Urinary bladder (tissue), 4 donors: Measurements from ENCODE around the gene FAM161B. TPM values are rescaled to one million over a fixed set of nuclear protein-coding genes. Genes with fewer than 3 reads are reported as not detected.
"Not testable (repeated sequence)": the region's sequence is repeated elsewhere in the genome, so short reads cannot be mapped to it uniquely, and the experiment has no call there.

ENCODE experiments used
- DNase-seq: peaks from one replicate; pipeline ENCODE4 v3.0.0-alpha.2; 2015; ENCODE audit errors: extremely low spot score
- H3K27ac ChIP-seq: one replicate; pipeline ENCODE4 v1.5.1; 2013; ENCODE audit warnings: low read depth, mild to moderate bottlenecking, moderate library complexity
- H3K36me3 ChIP-seq: one replicate; pipeline ENCODE4 v1.6.1; 2013; ENCODE audit warnings: mild to moderate bottlenecking, moderate library complexity; ENCODE audit not compliant: insufficient read depth
- H3K4me1 ChIP-seq: one replicate; pipeline ENCODE4 v1.6.1; 2013; ENCODE audit warnings: mild to moderate bottlenecking, moderate library complexity; ENCODE audit not compliant: insufficient read depth
- H3K4me3 ChIP-seq: one replicate; pipeline ENCODE4 v1.5.1; 2013; ENCODE audit warnings: low read depth, low read length
- WGBS: extraction: QIAGEN DNeasy Blood & Tissue Kit; methylation state at CpG from one replicate; pipeline ENCODE4 v1.1.7; 2013; 5-methylcytosine and 5-hydroxymethylcytosine counted together
- polyA plus RNA-seq: library from polyadenylated mRNA; stranded (reverse); fragments of 200-250 nt; gene quantifications from one replicate; pipeline ENCODE4 v1.2.3, GENCODE V29; 2013
- total RNA-seq: library from RNA; depleted of rRNA; stranded (reverse); fragments of >200 nt; gene quantifications from one replicate; pipeline ENCODE4 v1.2.3, GENCODE V29; 2014
- donor health status: healthy with polysubstance abuse.
- donor health status: healthy.

Gene FAM161B
- total and polyA plus RNA-seq, 2 donors, result 7.4 to 7.9 TPM

DNA sequence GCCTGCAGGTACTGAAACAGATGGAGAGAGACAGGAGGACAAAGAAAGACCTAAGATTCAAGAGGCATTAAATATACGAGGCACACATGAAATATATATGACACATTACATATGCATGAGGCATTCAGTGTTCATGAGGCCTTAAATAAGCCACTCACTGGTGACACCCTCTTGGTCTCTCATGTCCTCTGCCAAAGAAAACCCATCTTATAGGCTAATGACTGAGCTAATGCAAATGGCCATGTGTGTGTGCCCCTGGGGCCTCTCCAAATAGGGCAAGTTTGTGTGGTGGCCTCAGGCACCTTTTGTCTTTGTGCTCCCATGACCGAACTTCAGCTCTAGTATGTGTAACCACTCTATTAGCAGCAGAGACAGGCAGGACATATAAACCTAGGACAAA, 19.0 kb upstream of the FAM161B start:
- Histone ChIP-seq H3K36me3 (no peaks in the 10 kb centered on the region), H3K27ac (no peak overlapping the region), H3K4me3 (no peak overlapping the region), H3K4me1 (no peaks in the 10 kb centered on the region)
- no peak for DNase-seq
- 65% methylated on average over 2 of the region's 2 CpGs for WGBS

DNA sequence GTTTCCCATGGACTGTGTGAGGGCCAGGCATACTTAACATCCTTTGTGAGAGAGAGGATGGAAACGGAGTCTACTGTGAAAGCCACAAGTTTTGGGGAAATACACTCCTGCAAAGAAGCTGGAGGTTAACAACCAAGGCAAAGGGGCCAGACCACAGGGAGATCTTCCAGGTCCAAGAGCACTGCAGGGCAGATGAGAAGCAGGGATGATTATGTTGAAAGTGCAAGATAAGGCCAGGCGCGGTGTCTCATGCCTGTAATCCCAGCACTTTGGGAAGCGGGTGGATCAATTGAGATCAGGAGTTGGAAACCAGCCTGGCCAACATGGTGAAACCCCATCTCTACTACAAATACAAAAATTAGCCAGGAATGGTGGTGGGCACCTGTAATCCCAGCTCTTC, 15.3 kb upstream of the FAM161B start:
- Histone ChIP-seq H3K4me3 (no peak overlapping the region), H3K4me1 (no peaks in the 10 kb centered on the region), H3K27ac (no peak overlapping the region), H3K36me3 (no peaks in the 10 kb centered on the region)
- no peak for DNase-seq
- 92% methylated on average over 4 of the region's 4 CpGs for WGBS

DNA sequence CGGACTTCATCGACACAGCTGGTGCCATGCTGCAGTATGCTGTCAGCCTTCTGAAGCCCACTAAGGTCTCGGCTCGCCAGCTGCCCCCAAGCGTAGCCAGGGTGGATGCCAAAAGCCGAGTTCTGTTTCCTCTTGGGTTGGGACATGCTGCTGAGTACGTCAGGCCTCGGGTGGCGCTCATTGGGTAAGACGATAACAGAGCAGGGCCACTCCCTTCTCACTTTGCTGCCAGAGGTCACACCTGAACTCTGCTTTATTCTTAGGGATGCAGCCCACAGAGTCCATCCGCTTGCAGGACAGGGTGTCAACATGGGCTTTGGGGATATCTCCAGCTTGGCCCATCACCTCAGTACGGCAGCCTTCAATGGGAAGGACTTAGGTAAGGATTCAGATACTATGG, 11.3 kb upstream of the FAM161B start:
- Histone ChIP-seq H3K27ac (no peak overlapping the region), H3K36me3 (peaks cover 8% of the 10 kb centered on the region), H3K4me3 (no peak overlapping the region), H3K4me1 (no peaks in the 10 kb centered on the region)
- DNase-seq, result no peak
- WGBS, result 93% methylated on average over 12 of the region's 12 CpGs

DNA sequence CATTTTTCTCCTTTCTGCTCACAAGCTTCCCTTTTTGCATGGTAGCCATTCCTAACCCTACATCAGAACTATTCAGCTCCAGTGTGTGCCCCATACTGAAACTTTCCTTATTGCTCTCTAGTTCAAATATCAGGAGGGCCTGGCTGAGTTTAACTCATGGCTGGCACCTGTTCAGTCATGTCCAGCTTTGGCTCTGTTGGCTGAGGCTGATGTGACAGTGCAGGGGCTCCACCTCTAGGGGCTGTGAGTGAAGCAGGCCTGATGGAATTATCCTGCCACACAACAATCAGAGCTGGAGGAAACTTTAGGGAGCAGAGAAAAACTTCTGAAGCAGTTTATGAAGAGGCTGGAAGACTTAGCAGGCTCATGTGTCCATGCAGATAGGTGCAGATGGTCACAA, 8.7 kb upstream of the FAM161B start:
- Histone ChIP-seq H3K4me3 (no peak overlapping the region), H3K4me1 (no peaks in the 10 kb centered on the region), H3K27ac (no peak overlapping the region), H3K36me3 (peaks cover 12% of the 10 kb centered on the region)
- no peak for DNase-seq

DNA sequence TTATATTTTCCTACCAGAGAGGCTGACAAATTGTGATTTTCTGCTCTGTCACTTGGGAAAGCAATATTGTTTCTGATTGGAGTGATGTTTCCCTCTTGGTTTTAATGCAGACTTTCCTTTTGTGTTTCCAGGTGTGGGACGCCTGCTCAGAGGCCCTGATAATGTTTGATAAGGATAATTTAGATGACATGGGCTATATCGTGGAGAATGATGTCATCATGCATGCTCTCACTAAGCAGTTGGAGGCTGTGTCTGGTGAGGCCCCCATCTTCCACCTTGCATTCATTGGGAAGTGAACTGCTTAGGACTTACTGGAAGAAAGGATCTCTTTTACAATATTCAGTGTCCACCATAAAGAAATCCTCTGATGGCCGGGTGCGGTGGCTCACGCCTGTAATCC, 5.8 kb upstream of the FAM161B start:
- Histone ChIP-seq H3K36me3 (peaks cover 12% of the 10 kb centered on the region), H3K27ac (no peak overlapping the region), H3K4me3 (no peak overlapping the region), H3K4me1 (no peaks in the 10 kb centered on the region)
- WGBS, result 87% methylated on average over 5 of the region's 5 CpGs
- no peak for DNase-seq

DNA sequence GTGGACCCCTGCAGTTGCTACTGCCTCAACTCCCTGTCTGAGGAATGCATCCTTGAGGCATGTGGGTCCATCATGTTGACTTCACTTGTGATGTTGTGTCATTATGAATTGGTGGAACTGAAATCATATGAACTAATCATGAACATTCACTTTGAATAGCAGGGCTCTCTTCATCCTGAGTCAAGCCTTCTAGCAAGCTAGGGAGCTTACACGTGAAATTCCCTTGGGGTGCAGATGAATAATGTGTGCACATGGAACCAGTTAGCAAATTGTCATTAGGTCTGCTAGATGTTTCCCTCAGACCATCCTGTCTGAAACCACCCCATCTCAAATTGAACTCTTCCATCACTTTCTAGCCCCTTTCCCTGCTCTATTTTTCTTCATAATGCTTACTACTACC, 3.8 kb upstream of the FAM161B start:
- Histone ChIP-seq H3K36me3 (peaks cover 10% of the 10 kb centered on the region), H3K4me1 (no peaks in the 10 kb centered on the region), H3K27ac (no peak overlapping the region), H3K4me3 (no peak overlapping the region)
- 80% methylated on average over 1 of the region's 1 CpG for WGBS
- no peak for DNase-seq

DNA sequence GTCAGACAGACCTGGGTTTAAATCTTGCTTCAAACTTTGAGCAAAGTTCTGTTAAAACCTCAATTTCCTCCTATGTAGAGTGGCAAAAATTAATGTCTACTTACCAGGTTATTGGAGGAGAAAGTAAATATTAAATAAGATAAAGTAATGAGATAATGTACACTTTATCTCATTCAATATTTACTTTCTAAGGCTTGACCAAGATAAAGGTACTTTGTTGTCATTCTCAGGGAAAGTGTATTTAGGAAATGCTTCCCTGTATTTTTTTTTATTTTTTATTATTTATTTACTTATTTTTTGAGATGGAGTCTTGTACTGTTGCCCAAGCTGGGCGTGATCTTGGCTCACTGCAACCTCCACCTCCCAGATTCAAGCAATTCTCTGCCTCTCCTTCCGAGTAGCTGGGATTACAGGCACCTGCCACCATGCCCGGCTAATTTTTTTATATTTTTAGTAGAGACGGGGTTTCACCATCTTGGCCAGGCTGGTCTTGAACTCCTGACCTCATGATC, 4.7 kb downstream of the FAM161B start:
- no peak for DNase-seq
- Histone ChIP-seq H3K27ac (no peak overlapping the region), H3K4me3 (no peak overlapping the region), H3K36me3 (no peaks in the 10 kb centered on the region), H3K4me1 (no peaks in the 10 kb centered on the region)
- WGBS, result 70% methylated on average over 4 of the region's 4 CpGs

DNA sequence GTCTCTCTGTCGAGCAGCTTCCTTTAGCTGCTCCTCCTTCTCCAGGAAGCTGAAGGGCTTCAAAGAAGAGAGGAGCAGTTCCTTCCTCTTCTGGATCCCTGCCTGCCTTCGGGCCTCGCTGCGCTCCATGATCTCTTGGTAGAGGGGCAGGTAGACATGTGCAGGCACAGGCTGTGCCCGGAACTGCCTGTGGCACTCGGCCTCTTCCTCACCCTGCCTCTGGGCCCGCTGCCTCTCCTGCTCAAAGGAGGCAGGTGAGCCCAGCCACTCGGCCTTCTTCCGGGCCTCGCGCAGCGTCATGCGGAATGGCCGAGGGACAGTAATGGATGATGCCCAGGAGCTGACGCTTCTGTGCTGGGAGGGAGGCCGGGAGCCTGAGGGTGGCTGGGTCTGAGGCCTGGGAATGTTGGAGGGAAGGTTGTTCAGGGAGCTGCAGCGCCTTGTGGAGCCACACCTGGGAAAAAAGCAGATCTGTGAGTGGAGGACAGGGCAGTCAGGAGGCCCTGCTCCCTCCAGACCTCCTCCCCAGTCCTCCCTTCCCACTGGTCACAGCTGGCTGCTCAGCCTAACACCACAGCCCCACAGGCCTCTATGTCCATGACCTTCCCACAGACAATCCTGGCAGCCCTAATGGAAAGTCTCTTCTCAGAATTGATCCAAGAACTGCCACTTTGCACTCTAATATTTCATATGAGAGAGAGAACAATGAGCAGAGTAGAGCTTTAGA, 5.3 kb downstream of the FAM161B start:
- H3K4me3 ChIP-seq, result no peak overlapping the region
- WGBS, result 87% methylated on average over 17 of the region's 17 CpGs
- DNase-seq, result no peak
- no peak overlapping the region for H3K27ac ChIP-seq
- H3K36me3 ChIP-seq, result no peaks in the 10 kb centered on the region
- no peaks in the 10 kb centered on the region for H3K4me1 ChIP-seq

DNA sequence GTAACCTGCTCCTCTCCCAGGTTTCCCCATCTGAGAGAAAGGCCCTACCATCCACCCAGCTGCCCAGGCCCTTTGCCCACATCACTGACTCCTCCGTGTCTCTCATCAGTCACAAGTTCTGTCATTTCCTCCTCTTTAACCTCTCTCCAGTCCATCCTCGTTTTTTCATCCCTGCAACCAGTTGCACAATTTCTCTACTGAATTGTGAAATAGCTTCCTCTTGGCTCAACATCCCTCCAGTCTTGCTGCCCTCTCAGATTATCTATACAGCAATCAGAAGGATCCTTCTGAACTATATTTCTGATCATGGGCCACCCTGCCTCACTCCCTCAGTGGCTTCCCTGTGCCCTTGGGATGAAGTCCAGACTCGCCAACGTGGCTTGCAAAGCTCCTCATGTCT, 6.8 kb downstream of the FAM161B start:
- no peaks in the 10 kb centered on the region for H3K36me3 ChIP-seq
- no peak overlapping the region for H3K27ac ChIP-seq
- H3K4me3 ChIP-seq, result no peak overlapping the region
- DNase-seq, result no peak
- no peaks in the 10 kb centered on the region for H3K4me1 ChIP-seq
- 53% methylated on average over 4 of the region's 4 CpGs for WGBS

DNA sequence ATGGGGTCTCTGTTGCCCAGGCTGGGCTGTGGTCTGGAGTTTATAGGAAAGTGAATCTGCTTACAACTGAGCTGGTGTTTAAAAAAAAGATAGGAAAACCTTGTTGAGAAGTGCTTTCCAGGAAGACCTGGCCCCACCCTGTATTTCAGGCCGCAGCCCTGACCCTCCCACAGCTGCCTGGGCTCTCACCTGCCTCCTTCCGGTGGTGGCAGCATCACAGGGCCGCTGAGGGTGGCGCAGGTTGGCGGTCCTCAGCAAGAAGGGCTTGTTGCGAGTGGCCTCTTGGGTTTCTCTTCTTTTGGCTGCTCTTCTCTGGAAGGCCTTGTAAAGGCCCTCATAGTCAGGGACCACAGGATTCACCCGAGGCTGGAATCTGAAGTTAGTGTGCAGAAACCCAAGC, 7.7 kb downstream of the FAM161B start:
- no peak for DNase-seq
- Histone ChIP-seq H3K36me3 (no peaks in the 10 kb centered on the region), H3K27ac (no peak overlapping the region), H3K4me1 (no peaks in the 10 kb centered on the region), H3K4me3 (no peak overlapping the region)
- 85% methylated on average over 7 of the region's 7 CpGs for WGBS

DNA sequence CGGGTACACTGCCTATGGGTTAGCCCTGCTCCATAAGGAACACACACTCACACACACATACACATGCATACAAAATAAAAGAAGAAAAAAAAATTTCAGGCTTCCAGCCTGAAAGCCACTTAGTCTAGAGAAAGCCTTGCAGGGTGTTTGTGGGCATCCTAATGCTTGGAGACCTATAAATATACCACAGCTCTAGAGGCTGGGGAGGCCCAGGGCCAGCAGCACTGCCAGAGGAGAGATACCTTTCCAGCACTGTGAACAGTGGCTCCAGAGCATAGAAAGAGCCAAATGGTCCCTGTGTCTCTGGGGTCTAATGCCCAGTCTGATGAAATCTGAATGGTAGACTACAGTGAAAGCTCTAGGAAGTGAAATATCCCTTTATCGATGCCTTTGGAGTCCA, 12.9 kb downstream of the FAM161B start:
- H3K4me1 ChIP-seq, result no peaks in the 10 kb centered on the region
- no peak overlapping the region for H3K4me3 ChIP-seq
- peaks cover 10% of the 10 kb centered on the region for H3K36me3 ChIP-seq
- WGBS, result 96% methylated on average over 2 of the region's 2 CpGs
- no peak overlapping the region for H3K27ac ChIP-seq
- no peak for DNase-seq

DNA sequence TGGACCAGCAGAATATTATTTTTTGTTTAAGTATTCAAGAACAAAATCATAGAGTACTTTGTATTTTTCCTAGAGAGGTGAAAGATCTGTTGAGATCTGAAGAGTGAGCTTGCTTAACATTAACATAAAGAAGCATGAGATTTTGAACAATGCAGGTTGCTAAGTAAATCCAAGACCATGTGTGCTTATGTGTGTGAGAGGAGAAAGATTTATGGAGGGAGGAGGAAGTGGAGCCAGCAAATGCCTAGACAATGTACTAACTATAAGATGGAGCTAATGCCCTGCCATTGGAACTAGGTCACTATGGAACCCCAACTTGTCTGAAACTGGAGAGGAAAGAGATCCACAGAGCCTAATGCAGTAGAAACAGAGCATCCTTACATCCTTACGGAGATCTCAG, 13.3 kb downstream of the FAM161B start:
- Histone ChIP-seq H3K36me3 (peaks cover 10% of the 10 kb centered on the region), H3K4me3 (no peak overlapping the region), H3K27ac (no peak overlapping the region), H3K4me1 (no peaks in the 10 kb centered on the region)
- DNase-seq, result no peak
- WGBS, result 91% methylated on average over 1 of the region's 1 CpG

DNA sequence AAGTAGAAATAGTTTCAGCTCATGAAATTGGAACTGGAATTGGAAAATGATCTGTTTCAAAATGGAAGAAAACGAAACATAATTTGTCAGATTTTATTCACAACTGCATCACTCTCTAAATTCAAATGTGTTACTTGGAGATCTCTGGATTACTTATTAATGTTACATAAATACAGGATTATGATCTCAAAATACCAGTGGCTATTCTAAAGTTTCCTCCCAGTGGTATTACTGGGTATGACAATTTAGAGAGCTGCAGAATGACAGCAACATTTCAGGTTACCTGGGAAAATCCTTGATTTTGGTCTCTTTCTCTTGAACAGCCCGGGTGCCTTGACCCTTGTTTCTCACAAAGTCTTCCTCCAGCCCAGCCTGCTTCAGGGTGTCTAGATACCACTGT, 14.2 kb downstream of the FAM161B start:
- H3K27ac ChIP-seq, result no peak overlapping the region
- peaks cover 10% of the 10 kb centered on the region for H3K36me3 ChIP-seq
- DNase-seq, result no peak
- no peaks in the 10 kb centered on the region for H3K4me1 ChIP-seq
- 85% methylated on average over 2 of the region's 2 CpGs for WGBS
- H3K4me3 ChIP-seq, result no peak overlapping the region

DNA sequence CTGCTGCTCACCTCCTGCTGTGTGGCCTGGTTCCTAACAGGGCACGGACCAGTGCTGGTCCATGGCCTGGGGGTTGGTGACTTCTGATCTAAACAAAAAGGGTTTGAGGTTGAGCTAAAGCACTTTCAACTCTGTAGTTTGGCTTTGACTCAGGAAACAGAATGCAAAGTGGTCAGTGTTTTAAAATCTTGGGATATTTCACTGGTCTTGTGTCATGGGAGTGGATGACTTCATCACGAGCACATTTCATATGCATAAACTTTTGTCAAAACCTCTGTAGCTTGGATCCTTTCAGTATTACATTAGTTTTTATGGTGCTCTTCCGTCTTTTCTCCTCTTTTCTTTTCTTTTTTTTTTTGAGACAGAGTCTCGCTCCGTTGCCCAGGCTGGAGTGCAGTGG, 25.6 kb downstream of the FAM161B start:
- H3K36me3 ChIP-seq, result peaks cover 5% of the 10 kb centered on the region
- DNase-seq, result no peak
- no peak overlapping the region for H3K27ac ChIP-seq
- no peaks in the 10 kb centered on the region for H3K4me1 ChIP-seq
- no peak overlapping the region for H3K4me3 ChIP-seq
- WGBS, result 83% methylated on average over 5 of the region's 5 CpGs

DNA sequence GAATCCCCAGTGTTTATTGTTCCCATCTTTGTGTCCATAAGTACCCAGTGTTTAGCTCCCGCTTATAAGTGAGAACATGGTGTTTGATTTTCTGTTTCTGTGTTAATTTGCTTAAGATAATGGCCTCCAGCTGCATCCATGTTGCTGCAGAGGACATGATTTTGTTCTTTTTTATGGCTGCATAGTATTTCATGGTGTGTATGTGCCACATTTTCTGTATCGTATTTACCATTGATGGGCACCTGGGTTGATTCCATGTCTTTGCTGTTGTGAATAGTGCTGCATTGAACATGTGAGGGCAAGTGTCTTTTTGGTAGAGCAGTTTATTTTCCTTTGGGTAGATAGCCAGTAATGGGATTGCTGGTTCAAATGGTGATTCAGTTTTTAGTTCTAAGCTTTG, 30.4 kb downstream of the FAM161B start:
- not testable (repeated sequence) for H3K27ac ChIP-seq, H3K36me3 ChIP-seq, DNase-seq, H3K4me1 ChIP-seq, H3K4me3 ChIP-seq
- WGBS, result 100% methylated on average over 2 of the region's 2 CpGs
